ENCODE results near the gene MAP3K8. TPM values are rescaled to one million over a fixed set of nuclear protein-coding genes. Genes with fewer than 3 reads are reported as not detected.
A peak's percentile ranks its signal among the peaks of the same experiment; 100 is the strongest.

The MAP3K8 gene
- total RNA-seq, 4 donors from 2014 or later = 18.4 to 63.8 (median 28.5) TPM

- WGBS, 2 donors (ENCODE audit: low coverage in 1 of 2) = 0% methylated on average over 3 of the region's 3 CpGs; no CpG with 5 or more reads in 1 of the 2 donors
- TF ChIP-seq CTCF (IDR thresholded peaks at IDR 0.05) (no peak), EP300 (IDR thresholded peaks at IDR 0.05) (no peak), POLR2AphosphoS5 (IDR thresholded peaks at IDR 0.05) (peak; percentile 15), POLR2A (IDR thresholded peaks at IDR 0.05) (no peak)
Observed at GRCh38 chr10:30436671-30437030, 2.7 kb downstream of the MAP3K8 start.

GRCh38 chr10:30437031-30437841, 3.3 kb downstream of the MAP3K8 start:
- Histone ChIP-seq H3K27ac (peak overlapping the region; percentile 81 to 100 (median 96)), H3K36me3 (peaks cover 0 to 22% of the 10 kb centered on the region in 2 donors), H3K9me3 (no peaks in the 10 kb centered on the region), H3K4me1 (peaks cover 7 to 79% (median 28%) of the 10 kb centered on the region in 3 donors), H3K4me3 (peak overlapping the region; percentile 27 to 85), H3K27me3 (no peaks in the 10 kb centered on the region)
- no peak for ATAC-seq
- TF ChIP-seq EP300 (IDR thresholded peaks at IDR 0.05) = no peak
- TF ChIP-seq POLR2AphosphoS5 (IDR thresholded peaks at IDR 0.05) = peak; percentile 22
- 6 to 8% methylated on average over 8 to 13 of the region's 13 CpGs for WGBS, 2 donors (ENCODE audit: low coverage in 1 of 2)

More at GRCh38 chr10:30436671-30437030, 2.7 kb downstream of the MAP3K8 start:
- H3K9me3 ChIP-seq = no peaks in the 10 kb centered on the region
- no peak for ATAC-seq
- peak overlapping the region; percentile 94 to 100 (median 99) for H3K27ac ChIP-seq
- peaks cover 0 to 17% of the 10 kb centered on the region in 2 donors for H3K36me3 ChIP-seq
- H3K4me1 ChIP-seq = peaks cover 2 to 79% (median 22%) of the 10 kb centered on the region in 3 donors
- no peaks in the 10 kb centered on the region for H3K27me3 ChIP-seq
- peak overlapping the region; percentile 27 to 85 for H3K4me3 ChIP-seq

- TF ChIP-seq EP300 (IDR thresholded peaks at IDR 0.05) (no peak), POLR2AphosphoS5 (IDR thresholded peaks at IDR 0.05) (peak; percentile 23)
- peaks cover 0 to 30% of the 10 kb centered on the region in 2 donors for H3K36me3 ChIP-seq
- no peak for ATAC-seq
- peak overlapping the region; percentile 27 to 85 for H3K4me3 ChIP-seq
- peaks cover 7 to 82% (median 25%) of the 10 kb centered on the region in 3 donors for H3K4me1 ChIP-seq
- H3K27me3 ChIP-seq = no peaks in the 10 kb centered on the region
- H3K9me3 ChIP-seq = no peaks in the 10 kb centered on the region
- peak overlapping the region; percentile 81 to 100 (median 96) for H3K27ac ChIP-seq
- 14 to 26% methylated on average over 5 of the region's 5 CpGs for WGBS, 2 donors (ENCODE audit: low coverage in 1 of 2)
Observed at GRCh38 chr10:30438021-30438850, 4.3 kb downstream of the MAP3K8 start.

GRCh38 chr10:30439931-30440330, 5.9 kb downstream of the MAP3K8 start:
- Histone ChIP-seq H3K4me1 (peaks cover 7 to 96% (median 34%) of the 10 kb centered on the region in 3 donors), H3K9me3 (no peaks in the 10 kb centered on the region), H3K27ac (peak overlapping the region in 3 of 4 donors; percentile 25 to 100 (median 98)), H3K36me3 (peaks cover 0 to 35% of the 10 kb centered on the region in 2 donors), H3K4me3 (no peak overlapping the region), H3K27me3 (no peaks in the 10 kb centered on the region)
- ATAC-seq = no peak
- TF ChIP-seq CTCF (IDR thresholded peaks at IDR 0.05) (no peak), POLR2AphosphoS5 (IDR thresholded peaks at IDR 0.05) (peak; percentile 51), POLR2A (IDR thresholded peaks at IDR 0.05) (no peak), EP300 (IDR thresholded peaks at IDR 0.05) (no peak)
- 86% methylated on average over 2 to 3 of the region's 3 CpGs for WGBS, 2 donors (ENCODE audit: low coverage in 1 of 2)

- Histone ChIP-seq H3K4me1 (peaks cover 7 to 93% (median 43%) of the 10 kb centered on the region in 3 donors), H3K36me3 (peaks cover 0 to 42% of the 10 kb centered on the region in 2 donors)
Observed at GRCh38 chr10:30442019-30442606, 8.1 kb downstream of the MAP3K8 start.

More at GRCh38 chr10:30442019-30442606, 8.1 kb downstream of the MAP3K8 start:
- Histone ChIP-seq H3K27me3 (no peaks in the 10 kb centered on the region), H3K4me3 (no peak overlapping the region), H3K27ac (peak overlapping the region; percentile 17 to 76 (median 70)), H3K9me3 (no peaks in the 10 kb centered on the region)
- TF ChIP-seq CTCF (IDR thresholded peaks at IDR 0.05) (no peak), EP300 (IDR thresholded peaks at IDR 0.05) (no peak), POLR2AphosphoS5 (IDR thresholded peaks at IDR 0.05) (peak; percentile 37), POLR2A (IDR thresholded peaks at IDR 0.05) (no peak)
- ATAC-seq = no peak
- 57 to 80% methylated on average over 2 to 4 of the region's 4 CpGs for WGBS, 2 donors (ENCODE audit: low coverage in 1 of 2)

Data from gastroesophageal sphincter (tissue), 4 donors.